NCI-H524 (cell line): ENCODE measurements around the gene MTCH2.
"Not testable (repeated sequence)": the region's sequence is repeated elsewhere in the genome, so short reads cannot be mapped to it uniquely, and the experiment has no call there.

ENCODE experiments used
- DNase-seq, 2 experiments: peaks; one replicate each; lab custom pipeline; 2025; lab: John Stamatoyannopoulos, UW

The MTCH2 gene

DNA sequence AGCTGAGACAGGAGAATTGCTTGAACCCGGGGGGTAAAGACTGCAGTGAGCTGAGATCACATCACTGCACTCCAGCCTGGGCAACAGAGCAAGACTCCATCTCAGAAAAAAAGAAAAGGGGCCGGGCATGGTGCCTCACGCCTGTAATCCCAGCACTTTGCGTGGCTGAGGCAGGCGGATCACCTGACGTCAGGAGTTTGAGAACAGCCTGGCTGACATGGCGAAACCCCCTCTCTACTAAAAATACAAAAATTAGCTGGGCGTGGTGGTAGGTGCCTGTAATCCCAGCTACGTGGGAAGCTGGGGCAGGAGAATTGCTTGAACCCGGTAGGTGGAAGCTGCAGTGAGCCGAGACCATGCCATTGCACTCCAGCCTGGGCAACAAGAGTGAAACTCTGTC lies 6.0 kb downstream of the MTCH2 start:
- DNase-seq, result not testable (repeated sequence)

DNA sequence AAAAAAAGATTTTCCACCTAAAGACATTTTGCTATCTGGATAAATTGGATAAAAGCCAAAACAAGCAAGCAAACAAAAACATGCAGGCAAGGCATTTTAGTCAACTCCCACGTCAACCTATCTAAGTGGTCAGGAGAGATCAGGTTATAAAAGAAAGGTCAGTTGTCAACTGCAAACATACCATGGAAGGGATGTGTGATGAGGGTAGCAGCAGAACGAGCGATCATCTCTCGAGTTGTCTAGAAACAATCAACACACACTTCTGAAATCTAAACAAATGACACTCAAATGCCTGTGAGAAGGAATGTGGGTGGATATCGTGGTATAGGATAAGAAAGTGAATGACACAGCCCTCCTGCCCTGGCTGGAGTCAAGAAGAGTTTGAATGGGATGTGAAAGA lies 10.9 kb downstream of the MTCH2 start:
- DNase-seq, result no peak

DNA sequence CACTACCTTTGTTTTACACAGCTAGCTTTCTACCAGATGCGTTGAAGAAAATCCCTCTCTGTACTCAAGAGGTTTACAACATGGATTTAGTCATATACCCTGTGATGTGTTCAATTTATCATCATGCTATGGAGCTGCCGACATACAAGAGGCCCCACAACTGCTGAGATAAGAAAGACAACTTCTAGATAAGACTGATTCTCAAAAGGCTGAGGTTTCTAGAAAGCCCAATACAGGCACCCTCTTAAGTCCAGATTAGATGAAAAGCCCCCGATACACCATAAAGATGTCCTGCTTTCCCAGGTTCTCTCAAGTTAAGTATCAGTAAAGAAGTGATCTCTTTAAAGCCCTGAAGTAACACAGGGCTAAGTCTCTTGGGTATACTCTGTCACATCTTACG lies 14.3 kb downstream of the MTCH2 start:
- DNase-seq, result no peak

DNA sequence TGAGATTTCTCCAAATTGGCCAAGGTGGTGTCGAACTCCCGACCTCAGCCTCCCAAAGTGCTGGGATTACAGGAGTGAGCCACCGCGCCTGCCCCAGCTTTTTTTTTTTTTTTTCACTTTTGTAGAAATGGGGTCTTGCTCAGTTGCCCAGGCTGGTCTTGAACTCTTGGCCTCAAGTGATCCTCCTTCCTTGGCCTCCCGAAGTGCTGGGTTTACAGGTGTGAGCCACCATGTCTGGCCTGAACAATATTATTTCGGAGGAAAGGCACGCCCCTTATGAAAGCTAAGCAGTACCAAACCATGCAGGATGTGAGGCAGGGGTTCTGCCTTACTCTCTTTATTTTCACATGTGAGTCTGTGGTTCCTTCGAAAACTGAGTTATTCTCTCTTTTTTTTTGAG lies 16.1 kb downstream of the MTCH2 start:
- no peak for DNase-seq

DNA sequence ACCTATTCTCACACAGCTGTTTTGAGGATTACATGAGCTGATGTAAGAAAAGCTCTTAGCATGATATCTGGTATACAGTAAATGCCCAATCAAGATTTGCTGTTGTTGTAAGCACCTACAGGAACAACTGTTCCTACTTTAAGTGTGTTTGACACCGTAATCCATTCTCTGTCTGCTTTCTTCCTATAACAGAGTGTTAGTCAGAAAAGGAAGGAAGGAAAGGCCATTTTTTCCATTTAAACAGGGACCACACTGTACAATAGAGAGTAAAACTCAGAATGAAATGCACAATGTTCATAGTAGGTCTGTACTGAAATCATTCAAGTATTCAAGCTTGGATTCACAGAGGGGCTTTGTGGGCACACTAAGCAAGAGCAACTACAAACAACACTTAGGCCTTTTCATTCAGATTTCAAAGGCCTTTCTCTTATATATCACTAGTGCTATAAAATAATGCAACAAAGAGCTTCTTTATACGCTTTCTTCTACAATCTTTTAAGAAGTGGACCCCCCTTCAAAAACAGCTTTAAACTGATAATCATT lies 21.5 kb downstream of the MTCH2 start:
- DNase-seq, result no peak

DNA sequence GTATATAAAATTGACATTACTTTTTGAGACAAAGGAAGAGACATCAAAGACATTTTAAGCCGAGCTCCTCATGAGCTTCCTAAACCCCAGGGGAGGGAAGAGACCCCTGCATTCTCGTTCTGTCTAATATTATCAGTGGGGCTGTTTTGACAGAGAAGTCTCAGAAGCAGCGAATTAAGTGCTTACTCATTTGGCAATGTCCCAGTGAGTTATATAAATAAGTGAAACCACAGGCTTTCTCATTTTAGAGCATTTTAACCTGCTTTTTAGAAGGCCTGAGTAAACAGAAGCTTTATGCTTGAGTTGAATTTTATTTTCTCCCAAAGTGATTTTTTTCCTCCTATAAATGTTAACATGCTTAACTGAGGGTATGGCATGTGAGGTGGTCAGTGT lies 24.9 kb downstream of the MTCH2 start:
- no peak for DNase-seq

DNA sequence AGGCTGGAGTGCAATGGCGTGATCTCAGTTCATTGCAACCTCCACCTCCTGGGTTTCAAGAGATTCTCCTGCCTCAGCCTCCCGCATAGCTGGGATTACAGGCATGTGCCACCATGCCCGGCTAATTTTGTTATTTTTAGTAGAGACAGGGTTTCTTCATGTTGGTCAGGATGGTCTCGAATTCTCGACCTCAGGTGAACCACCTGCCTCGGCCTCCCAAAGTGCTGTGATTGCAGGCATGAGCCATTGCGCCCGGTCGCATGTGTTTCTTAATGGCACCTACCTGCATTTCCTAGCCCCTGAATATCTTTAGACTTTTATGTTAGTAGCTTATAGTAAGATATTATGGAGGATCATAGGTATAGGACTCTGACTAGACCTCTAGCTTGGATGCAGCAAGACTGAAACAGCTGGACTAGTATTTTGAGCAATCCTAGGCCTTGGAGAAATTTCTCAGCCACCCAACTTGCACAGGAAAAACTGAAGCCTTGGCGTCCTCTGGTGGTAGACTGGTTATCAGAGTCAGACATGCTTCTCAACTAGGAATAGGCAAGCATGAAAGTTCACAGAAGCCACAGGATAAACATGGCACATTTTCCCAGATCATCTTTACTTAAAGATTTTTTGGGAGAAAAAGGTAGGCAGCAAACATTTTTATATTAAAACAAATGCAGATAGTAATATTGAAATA lies 25.5 kb downstream of the MTCH2 start:
- peak; percentile 22 to 59 for DNase-seq

DNA sequence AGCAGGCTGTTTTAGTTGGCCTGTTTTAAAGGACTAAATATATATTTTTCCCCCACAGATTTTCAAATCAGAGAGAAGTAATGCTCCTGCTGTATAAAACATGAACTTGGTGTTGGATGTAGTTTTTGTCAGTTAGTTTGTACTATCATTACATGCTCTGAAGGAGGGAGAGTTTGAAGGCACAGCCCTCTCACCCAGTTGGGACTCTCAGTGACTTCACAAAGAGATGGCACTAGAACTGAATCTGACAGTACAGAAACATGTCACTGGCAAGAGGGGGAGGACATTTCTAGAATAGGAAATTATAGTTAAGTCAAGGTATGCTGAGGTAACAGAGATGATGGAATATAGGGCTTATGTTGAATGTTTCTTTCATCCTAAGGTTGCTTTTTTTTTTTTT lies 27.1 kb downstream of the MTCH2 start:
- DNase-seq, result no peak

DNA sequence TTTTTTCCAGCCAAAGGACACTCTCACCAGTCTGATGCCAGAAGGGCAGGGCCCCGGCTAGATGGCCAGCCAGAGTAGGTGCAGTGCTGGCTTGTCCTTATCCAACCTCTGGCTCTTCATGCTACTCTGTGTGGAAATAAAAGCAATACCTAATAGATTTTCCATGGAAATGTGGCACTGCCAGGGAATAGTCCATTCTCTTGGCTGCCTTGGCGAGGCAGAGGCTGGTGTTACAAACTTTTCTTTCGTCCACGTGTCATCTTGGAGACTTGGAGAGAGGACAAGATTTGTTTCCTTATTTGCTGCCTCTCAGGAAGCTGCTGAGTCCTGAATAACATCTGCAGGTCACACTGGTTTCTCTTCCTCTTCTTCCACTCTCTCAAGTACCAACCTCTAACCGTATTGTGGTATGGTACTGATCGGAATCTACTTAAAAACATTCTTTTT lies 31.0 kb downstream of the MTCH2 start:
- no peak for DNase-seq

DNA sequence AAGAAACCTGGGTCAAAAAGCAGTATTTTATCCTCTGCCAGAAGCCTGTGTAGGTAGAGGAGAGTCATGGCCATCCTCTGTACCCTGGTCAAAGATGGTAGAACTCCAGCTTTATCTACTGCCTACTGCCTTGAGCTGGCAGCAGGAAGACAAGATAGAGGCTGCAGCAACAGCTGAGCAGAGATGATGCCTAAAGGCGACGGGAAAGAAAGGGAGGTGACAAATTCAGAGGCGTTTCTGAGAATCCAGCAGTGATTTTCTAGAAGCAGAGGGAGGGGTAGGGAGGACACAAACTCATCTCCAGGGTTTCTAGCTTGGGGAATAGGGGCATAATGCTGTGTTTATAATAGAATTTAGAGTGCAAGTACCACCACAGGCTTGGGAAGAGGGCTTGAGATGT lies 32.7 kb downstream of the MTCH2 start:
- DNase-seq, result no peak

DNA sequence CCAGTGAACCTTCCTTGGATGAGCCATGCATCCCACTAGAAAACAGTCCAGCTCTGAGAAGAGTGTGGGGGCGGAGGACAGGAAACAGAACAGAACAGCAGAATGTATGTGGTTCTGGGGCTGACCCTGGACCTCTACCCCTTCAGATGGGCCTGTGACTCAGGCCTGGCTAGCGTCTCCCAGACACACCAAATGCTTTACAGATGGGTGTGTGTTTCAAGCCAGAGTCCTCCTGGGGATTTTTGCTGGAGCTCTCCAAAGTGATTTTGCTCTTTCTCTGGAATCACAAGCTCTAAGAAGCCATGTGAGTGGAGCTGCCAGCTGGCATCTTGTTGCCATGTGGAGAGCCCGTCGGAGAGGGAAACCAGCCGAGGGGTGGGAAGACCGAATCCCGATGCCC lies 35.0 kb downstream of the MTCH2 start:
- peak; percentile 65 to 89 for DNase-seq

DNA sequence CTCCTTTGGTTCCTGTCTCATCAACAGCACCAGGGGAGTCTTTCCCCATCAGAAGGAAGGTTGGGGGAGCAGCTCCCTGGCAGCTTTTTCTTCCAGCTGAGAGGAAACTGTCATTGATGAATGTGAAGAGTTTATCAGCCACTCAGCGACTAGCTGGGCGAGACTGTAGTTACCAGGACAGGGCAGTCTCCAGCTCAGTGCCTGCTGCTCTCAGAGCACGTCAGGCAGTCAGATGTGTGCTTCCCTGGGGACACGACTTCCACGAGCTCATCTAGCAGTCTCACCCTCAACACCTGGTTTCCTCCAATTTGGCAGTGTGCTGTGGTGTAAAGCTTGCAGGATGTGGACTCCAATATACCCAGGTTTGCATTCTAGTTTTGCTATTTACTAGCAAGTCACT lies 35.6 kb downstream of the MTCH2 start:
- peak in 1 of 2 experiments; percentile 27 for DNase-seq

DNA sequence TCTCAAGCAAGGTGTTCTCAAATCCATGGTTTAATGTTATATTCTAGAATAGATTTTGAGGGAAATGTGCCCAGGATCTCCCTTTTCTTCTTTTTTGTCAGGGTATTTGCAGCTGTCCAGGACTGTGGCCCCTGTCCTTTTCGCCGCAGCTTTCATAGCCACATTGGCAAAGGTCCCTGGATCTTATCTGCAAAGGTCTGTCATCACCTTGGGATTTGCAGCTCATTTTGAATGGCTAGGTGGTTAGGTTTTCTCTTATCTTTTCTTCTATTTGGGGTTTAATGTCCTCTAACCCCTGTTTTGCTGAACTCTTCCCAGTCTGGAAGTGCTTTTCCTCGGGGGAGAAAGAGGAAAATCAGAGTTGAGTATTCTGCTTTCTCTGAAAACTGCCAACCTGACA lies 36.4 kb downstream of the MTCH2 start:
- DNase-seq, result no peak

DNA sequence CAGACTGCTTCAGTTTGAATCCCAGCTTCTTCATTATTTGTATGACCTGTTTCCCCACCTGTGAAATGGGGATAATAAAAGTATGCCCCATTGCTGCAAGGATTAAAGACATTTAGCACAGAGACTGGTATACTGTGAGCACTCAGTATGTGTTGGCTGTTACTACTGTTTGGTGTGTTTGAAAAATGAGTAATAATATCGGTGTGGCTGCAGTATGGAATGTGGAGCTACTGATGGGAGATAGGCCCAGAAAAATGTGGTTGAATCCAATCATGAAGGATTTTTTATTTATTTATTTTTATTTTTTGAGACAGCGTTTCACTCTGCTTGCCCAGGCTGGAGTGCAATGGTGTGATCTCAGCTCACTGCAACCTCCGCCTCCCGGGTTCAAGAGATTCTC lies 39.1 kb downstream of the MTCH2 start:
- DNase-seq, result no peak

DNA sequence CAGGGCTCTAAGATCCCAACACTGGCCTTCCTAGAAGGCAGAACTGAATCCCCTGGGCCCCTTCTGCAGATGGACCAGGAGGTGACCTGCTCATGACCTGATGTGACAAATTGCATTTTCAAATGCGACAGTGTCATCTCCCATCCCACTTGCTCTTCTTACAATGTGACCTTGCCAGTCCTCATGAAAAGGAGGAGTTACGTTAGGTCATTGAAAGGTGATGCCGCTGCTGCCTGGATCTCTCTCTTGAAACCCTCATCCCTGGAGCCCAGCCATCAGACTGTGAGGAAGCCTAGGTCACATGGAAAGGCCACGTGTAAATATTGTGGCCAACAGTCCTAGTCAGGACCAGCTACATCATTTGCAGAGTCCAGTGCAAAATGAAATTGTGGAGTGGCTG lies 42.5 kb downstream of the MTCH2 start:
- no peak for DNase-seq

DNA sequence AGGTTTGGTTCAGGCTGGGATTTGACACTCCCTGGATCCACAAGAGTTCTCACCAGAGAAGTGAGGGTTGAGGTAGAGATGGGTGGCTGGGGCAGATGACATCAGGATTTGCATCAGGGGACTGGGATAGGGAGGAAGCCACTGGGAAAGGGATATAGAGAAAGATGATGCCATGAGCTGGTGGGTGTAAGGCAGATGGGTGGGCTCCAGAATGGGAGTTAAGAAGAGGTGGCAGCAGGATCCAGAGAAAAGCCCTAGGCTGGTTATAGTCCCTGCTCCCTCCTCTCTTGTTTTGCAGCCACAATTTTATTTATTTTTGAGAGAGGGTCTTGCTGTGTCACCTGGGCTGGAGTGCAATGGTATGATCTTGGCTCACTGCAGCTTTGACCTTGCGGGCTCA lies 46.4 kb downstream of the MTCH2 start:
- no peak for DNase-seq

DNA sequence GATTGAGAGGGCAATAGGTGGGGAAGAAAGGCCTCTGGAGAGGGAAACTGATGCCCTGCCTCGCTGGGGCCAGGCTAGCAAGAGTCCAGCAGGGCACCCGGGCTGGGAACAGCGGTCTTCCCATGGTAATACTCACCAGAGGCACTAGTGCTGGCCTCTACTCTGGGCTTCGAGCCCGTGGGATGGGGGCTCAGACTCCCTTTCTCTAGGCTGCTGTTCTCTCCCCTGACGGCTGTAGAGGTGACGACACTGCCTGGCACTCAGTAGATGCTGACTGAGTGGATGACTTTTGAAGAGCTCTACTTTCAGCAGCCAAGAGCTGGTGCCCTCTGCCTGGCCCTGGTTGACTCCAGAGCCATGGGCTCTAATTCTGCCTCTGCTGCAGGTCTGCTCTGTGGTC lies 47.3 kb downstream of the MTCH2 start:
- no peak for DNase-seq

DNA sequence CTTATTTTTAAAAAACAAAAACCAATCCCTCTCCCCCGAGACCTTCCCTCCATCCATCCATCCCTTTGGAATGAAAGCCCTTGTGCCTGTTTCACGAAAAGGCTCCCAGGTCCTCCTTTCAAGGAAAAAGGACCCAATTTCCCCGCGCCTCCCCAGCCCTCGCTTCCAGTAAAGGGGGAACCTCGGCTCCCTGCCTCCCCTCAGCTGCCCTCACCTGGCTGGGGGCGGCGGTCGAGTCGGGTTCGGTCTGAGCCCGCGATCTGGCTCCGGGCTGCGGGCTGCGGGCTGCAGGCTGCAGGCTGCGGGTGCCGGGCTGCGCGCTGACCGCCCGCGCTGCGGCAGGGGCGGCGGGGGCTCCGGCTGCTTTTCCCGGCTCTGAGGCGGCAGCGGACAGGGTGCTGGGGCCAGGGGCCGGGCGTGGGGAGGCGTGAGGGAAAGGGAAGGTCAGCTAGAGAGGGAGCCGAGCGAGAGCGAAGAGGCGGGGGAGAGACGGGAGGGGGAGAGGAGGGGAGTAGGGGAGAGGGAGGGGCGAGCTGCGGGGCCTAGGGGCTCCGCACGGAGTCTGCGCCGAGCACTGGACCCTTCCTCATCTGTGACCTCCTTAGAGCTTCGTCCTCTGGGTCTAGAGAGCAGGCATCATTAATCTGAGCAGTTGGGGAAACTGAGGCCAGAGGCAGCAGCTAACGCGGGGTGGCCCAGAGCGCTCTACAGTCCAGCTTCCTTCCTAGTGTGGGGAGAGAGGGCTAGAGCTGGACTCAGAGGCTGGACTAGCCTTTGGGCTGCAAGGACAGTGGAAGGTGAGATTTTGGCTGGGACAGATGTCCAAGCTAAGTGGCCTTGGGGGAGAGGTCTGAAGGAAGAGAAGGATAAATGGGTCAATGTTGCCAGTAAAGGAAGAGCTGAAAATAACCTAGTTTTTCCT lies 48.2 kb downstream of the MTCH2 start, which contains the start of gene C1QTNF4:
Gene C1QTNF4, minus strand, starts transcription at position 478 of the 922 bp plus-strand sequence. CDS start 3,601 bp downstream, outside the sequence.
- DNase-seq, result no peak

DNA sequence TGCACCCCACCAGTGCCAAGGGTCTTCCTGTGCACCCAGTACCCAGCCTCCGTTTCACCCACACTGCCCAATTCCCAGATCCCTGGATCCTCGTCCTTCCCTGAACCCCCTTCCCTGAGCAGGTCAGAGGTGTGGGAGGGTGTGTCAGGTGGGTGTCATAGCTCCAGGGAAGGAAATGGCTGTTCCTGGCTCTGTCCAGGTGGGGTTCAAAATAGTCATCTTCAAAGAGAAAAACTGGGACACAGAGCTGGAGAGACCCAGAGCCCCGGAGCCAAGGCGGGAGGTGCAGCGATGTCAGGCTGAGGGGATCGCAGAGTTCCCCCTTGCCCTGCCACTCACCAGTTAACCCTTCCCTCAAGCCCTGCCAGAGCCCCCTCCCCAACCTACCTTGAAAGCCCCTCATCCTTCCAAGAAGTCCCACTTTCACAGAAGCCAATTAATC lies 48.8 kb downstream of the MTCH2 start:
- no peak for DNase-seq

DNA sequence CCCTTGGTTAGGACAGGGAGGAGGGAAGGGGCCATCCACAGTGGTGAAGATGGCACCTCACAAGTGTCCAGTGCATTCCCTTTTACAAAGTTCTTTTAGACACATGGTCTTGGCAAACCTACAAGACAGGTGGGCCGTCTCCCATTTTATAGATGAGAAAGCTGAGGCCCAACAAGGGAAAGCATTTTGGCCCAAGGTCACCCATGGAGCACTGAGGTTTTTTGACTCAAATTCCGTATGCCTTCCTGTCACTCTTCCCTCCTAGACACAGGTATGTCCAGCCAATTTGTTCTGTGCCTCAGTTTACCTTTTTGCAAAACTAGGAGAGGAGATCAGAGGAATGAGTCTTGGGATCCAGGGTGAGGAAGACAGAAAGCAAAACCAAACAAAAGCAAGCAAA lies 49.4 kb downstream of the MTCH2 start:
- no peak for DNase-seq

DNA sequence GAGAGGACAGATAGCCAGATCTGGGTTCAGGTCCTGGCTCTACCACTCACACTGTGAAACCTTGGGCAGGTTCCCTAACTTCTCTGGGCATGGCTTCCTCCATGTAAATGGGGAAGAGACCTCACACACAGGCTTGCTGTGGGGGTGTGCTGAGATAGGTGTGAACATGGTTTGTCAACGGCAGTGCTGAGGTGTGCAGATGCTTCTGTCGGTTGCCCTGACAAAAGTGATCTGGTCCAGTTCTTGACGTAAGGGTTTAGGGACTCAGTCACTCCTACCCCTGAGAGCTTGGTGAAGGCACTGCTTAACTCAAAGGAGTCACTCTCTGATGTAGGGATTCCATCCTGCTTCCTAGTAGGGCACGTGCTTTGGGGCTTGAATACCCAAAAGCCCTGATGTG lies 50.1 kb downstream of the MTCH2 start:
- no peak for DNase-seq

DNA sequence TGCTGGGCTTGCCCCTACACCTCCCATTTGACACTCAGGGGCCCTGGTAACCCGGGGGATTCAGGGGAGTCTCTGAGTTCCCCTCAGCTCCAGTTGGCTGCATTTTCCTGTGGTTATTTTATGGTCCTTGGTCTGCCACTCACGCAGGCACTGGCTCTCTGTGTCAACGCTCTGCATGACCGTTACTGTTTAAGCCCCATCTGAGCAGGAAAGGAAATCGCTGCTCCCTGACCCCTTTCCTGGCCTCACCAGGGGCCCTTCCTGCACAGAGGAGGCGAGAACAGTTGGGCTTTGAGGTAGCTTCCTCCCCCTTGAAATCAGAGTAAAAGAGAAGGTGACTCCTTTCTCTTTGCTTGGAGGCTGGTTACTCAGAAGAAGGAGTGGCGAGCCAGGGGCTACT lies 50.6 kb downstream of the MTCH2 start:
- DNase-seq, result no peak
